GM18870 (cell line): ENCODE data around the gene RRAD.

ENCODE experiments used
- ATAC-seq: cut with Tn5 transposase; IDR thresholded peaks from one replicate; pipeline ENCODE4 v1.9.1; 2021; ENCODE audit warnings: moderate library complexity; ENCODE audit not compliant: unreplicated experiment

The RRAD gene

DNA sequence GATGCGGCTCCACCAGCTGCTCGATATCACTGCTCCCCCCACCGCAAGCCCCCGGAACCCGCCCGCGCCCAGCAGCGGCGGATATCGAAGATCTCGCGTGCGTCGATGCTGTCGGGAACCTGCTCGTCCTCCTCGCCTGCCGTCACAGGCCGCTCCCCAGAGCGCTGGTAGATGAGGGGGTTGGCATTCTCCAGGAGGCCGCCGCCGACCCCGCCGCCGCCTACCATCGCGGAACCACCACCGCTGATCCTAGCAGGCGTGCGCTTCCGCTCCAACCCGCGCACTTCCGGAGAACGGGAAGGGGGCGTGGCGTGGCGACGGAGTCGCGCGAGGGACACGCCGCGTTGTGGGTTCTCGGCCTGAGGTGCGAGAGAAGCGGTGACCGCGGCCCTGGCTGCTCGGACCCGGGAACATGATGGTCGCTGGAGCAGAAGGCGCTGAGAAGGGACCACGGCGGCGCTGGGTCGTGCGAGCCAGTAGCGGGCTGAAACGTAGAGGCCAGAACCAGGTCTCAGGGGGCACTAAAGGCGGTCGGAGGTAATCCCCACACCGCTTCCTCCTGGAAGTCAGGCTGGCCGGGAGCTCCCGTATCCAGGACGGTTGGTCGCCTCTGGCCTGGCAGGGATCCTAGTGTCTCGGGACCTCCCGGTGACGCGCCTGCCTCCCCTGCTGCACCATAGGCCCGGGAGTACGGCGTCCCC, 9.0 kb upstream of the RRAD start, which contains the start of gene CIAO2B:
Gene CIAO2B, minus strand, starts transcription at position 265 of the 701 bp plus-strand sequence. Its CDS starts 38 bp downstream, at position 227.
- peak; percentile 51 for ATAC-seq

DNA sequence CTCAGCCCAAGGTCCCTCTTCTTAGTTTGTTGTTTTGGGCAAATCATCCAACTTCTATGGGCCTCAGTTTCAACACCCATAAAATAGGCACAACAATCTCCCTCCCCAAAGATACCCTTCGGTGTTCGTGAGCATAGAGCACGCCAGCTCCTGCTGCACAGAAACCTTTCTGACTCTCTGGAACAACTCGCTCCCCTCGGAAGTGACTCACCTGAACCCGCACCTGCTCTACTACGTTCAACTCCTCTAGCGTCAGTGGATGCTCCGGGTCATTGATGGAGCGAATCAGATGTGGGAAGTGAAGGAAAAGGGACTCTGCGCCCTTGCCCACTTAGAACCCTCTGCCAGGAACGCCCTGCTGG, 8.4 kb upstream of the RRAD start:
- peak; percentile 13 for ATAC-seq

GRCh38 chr16:66932076-66932475, 6.7 kb upstream of the RRAD start:
- ATAC-seq: no peak

DNA sequence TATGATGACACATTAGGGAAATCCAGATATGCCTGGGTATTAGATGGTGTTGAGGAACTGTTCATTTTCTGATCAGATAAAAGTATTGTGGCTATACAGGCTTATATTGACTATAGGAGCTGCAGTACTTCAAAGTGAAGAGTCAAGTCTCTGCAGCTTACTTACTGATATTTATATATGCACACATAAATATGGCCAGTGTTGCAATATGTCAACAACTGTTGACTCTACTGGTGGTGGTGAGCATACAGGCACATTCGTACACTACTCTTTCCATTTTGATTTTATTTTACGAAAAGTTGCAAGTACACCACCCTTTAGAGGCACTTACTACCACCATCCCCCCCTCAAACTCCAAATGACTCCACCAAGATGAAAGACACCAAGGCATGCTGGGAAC, 6.3 kb upstream of the RRAD start:
- no peak for ATAC-seq

DNA sequence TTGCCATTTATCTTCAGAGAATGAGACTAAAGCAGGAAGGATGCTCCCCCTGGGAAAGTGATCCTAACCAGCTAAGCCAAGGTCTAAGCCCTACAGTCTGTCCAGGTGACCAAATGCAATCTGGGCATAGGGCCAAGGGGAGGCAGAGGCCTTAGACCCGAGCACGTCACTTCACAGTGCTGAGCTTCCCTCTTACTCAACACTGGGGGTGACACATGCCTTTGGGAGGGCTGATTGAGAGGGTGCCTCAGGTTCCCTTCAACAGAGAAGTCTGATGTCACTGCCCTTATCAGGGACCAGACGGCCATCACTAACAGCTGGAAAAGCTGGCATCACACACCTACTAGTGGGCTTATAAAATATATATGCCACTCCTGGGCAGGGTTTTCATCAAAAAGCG, 4.9 kb upstream of the RRAD start:
- no peak for ATAC-seq

GRCh38 chr16:66928702-66929388, 3.5 kb upstream of the RRAD start:
- ATAC-seq: no peak

DNA sequence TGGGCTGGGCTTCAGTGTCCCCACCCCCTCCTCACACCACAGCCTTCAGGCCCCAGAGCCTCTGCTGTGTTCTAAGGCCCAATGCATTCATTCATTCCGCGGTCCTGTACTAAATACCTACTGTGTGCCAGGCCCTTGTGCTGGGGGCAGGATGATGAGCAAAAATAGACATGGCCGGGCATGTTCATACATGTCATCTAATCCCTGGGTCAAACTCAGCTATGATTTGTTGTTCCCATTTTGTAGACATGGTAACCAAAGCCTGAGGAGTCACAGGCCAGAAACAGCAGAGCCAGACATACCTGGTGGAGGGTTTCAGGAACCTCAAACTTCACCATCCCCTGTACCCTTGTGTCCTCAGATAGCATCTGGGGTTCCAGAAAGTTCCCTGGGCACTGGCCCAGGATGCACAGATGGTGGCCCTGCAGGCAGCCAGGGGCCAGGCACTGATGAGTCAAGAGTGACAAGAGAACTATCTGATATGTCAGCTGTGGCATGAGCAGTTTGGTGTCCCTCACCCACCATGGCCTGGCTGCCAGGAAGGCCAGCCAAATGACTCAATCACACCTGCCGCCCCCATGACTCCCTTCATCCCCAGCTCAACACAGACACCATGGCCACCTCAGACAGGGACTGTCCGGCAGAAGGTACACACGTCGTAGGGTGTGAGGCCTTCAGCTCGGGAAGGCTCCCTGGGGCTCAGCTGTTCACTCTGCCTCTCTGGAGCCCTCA, 2.7 kb upstream of the RRAD start:
- ATAC-seq: no peak

- ATAC-seq: no peak
These were observed 1.7 kb upstream of the RRAD start for GRCh38 chr16:66926961-66927436.

DNA sequence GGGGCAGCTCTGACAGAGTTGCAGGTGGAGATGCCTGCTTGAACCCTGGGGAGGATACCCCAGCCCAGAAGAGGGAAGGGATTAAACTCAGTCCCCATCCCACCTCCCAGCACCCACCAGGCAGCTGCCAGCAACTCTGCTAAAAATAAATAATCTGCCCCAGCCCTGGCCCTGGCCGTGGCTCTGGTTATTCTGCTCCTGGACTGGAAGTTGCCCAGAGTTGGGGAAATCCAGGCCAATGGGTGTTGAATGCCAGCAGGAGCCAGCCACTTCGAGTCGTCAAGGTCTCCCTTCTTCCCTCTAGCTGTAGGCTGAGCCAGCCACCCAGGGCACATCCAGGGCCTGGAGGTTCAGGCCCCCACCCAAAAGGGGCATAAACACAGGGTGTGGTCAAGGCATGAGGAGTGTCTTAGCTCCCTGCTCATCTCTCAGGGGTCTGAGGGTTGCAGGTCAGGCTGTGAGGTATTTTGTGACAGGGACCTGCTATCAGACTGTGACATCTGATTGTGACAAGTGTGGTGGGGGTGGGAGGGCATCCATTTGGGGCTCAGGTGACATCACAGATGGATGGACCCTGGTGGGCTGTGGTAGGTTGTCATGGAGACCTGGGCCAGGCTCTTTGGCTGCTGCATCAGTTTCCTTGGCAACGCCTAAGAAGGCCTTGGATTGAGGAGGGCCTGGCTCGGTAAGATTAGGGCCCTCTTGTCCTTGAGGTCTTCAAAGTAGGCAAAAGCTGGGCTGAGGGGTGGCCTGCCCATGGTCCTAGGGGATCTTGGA, 1.0 kb upstream of the RRAD start:
- no peak for ATAC-seq

DNA sequence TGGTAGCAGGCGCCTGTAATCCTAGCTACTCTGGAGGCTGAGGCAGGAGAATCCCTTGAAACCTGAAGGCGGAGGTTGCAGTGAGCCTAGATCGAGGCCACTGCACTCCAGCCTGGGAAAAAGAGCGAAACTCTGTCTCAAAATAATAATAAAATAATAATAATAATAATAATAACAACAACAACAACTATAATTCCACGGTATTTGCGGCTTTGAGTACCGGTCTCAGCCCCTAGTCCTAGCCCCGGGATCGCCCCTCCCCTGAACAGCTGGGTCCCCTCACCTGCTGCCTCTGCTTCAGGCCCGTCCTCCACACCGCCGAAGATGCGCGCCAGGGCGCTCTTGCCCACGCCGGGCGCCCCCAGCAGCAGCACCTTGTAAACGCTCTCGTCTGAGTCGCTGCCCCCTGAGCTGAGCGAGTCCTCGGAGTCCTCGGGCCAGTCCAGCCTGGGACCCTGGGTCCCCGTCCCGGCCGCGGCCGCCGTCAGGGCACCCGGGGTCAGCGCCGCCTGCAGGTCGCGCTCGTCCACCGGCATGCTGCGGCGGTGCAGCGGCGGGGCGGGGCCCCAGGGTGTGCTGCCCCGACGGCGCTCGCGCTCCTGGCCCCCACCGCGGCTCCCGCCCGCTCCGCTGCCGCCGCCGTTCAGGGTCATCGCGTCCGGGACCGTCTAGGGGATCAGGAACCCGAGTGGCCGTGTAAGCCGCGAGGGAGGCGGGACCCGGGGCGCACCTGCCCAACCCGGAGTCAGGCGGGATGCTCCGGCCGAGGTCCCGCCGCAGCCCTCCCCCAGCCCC, 611 bp downstream of the RRAD start:
- no peak for ATAC-seq

DNA sequence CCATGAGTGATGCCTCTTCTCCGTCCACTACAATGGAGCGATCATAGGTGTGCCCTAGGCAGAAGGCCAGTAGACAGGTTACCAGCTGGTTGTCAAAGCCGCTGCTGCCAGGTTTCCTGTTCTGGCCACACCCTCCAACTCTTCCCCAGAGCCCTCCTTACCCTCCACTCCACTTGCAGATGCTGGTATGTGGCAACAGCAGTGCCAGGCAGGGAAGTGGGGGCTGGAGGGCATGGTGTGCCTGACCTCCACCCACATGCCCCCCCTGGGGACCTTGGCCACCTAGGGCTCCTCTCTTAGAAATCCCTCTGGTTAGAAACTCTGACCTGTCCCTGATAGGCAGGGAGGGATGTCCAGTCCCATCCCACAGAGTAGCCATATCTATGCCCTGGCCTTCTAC, 1.5 kb downstream of the RRAD start:
- ATAC-seq: no peak

GRCh38 chr16:66923247-66923731, 2.0 kb downstream of the RRAD start:
- ATAC-seq: no peak

- ATAC-seq: no peak
These were observed 3.4 kb downstream of the RRAD start for GRCh38 chr16:66921729-66922450.

GRCh38 chr16:66920924-66921680, 4.2 kb downstream of the RRAD start:
- no peak for ATAC-seq

DNA sequence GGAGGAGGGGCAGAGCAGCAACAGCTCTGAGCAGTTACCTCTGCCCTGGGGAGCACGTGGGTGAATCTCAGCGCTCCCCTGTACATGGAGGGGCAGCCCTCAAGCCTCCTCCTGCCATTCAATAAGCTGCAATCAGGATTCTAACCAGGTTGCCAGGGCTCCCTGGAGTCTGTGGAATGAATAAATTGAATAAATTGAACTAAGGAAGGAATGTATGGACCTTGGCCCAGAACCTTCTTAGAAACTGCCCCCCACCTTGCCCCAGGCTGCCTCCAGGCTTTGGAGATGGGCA, 5.1 kb downstream of the RRAD start:
- no peak for ATAC-seq

DNA sequence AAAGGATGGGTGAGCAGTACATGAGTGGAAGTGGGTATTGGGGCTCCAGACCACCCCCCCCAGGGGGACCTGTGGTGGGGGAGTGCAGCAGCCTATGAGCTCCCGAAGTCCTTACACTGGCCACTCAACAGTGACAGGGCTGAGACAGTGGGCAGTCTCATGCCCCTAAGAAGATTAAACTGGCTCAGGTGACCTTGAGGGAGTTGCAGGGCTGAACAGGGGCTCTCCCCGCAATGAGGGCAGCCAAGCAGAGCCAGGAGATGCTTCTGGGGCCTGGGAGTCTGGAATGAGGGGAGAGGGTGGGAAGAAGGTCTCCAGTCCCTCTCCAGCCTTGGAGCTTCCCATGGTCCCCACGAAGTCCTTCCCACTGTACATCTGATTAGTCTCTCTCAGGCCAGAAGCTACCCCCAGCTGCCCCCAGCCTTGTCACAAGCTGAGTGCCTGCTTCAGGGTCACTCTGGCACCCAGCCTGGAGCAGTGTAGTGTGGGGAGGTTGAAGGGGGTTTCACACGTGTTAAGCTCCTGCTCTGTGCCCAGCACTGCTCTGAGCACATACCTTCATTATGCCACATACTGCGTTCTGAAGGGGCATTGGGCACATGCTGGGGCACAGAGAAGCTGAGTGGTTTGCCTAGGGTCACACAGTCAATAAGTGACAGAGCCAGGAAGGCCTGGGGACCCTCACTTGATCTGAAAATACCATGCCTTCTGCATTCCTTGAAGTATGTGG, 5.6 kb downstream of the RRAD start:
- no peak for ATAC-seq

GRCh38 chr16:66918803-66919568, 6.3 kb downstream of the RRAD start, which contains the start of gene CDH16:
CDH16 (minus strand) TSS chr16:66918885; CDS start chr16:66918065, 820 bp downstream.
- no peak for ATAC-seq
